A172 (cell line): ENCODE results near the gene MAP2K5. TPM values are rescaled to one million over a fixed set of nuclear protein-coding genes. Genes with fewer than 3 reads are reported as not detected.
"Not testable (repeated sequence)": the region's sequence is repeated elsewhere in the genome, so short reads cannot be mapped to it uniquely, and the experiment has no call there.

Experiments
- DNase-seq: peaks from one replicate; pipeline ENCODE4 v3.0.0-alpha.2; 2015; ENCODE audit warnings: low spot score
- total RNA-seq: library from RNA; depleted of rRNA; stranded (reverse); fragments of >200 nt; shearing (Covaris generic); gene quantifications from 2 replicates; pipeline ENCODE4 v1.2.3, GENCODE V29; 2014

The MAP2K5 gene
- total RNA-seq, 1 experiment from 2014 or later: 5.7 TPM

DNA sequence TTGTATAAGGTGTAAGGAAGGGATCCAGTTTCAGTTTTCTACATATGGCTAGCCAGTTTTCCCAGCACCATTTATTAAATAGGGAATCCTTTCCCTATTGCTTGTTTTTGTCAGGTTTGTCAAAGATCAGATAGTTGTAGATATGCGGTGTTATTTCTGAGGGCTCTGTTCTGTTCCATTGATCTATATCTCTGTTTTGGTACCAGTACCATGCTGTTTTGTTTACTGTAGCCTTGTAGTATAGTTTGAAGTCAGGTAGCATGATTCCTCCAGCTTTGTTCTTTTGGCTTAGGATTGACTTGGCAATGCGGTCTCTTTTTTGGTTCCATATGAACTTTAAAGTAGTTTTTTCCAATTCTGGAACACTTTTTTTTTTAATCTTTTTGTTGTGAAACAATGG lies 130.3 kb downstream of the MAP2K5 start:
- DNase-seq: not testable (repeated sequence)

GRCh38 chr15:67674983-67675382 lies 132.5 kb downstream of the MAP2K5 start:
- no peak for DNase-seq

DNA sequence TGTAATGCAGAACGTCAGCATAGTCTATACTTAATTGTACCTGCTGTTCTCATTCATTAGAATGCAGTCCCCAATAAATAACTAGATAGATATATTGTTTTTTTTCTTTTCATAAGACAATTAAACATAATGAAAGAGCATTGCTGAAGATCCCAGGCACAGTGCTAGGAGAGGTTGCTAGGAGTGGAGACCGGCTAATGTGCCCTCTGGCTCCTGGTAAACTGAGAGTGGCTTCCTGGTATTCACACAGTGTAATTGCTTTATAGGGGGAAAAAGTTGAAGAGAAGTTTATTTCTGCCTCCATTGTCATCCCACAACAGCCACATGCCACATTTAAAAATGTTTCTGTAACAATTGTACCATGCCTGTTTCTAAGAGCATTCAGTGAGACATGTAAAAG lies 135.6 kb downstream of the MAP2K5 start:
- no peak for DNase-seq

GRCh38 chr15:67678993-67679392 lies 136.5 kb downstream of the MAP2K5 start:
- DNase-seq: no peak

DNA sequence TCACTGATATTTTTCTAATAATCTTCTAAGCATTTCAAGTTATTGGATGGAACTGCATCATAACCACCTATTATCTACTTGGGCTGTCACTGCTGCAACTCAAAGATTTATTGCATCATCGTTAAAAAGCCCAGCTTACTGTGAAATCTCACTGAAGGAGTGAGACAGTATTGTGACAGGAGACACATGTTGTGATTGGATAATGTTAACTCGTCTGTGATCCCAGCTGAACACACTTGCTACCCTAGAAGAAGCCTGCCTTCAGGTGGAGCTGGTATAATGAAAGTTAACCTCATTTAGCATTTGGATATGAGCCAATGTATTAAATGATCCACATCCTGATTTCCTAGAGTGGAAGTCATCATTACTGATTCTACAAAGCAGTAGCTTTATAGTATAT lies 138.1 kb downstream of the MAP2K5 start:
- no peak for DNase-seq

DNA sequence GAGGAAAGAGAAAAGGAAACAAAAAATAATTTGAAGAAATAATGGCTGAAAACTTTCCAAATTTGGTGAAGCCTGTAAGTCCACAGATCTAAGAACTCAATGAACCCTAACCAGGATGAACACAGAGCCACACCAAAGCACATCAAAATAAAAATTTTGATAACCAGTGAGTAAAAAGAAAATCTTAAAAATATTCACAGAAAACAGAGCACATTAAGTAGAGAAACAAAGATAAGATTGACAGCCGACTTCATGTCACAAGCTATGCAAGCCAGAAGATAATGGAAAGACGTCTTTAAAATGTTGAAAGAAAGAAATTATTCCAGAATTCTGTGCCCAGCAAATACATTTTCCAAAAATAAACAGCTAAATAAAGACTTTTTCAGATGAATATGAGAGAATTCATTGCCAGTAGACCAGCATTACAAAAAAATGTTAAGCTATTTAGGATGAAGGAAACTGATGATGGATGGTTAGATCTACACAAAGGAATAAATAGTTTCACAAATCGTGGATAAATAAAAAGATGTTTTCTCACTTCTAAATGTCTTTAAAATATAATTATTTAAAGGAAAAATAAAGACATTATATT lies 142.6 kb downstream of the MAP2K5 start:
- peak; percentile 29 for DNase-seq

DNA sequence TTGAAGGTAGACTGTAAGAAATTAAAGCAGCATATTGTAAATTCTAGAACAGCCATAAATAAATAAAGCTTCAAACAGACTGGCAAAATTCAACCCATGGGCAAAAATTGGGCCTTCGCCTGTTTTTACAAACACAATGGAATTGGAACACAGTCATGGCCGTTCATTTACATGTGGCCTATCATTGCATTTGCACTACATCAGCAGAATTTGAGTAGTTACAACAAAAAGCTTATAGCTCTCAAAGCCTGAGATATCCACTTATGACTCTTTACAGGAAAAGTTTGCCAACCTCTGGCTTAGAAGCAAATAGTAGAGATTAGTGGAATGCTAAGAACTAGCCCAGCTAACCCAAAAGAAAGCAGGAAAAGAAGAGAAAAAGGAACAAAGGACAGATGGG lies 143.2 kb downstream of the MAP2K5 start:
- no peak for DNase-seq

DNA sequence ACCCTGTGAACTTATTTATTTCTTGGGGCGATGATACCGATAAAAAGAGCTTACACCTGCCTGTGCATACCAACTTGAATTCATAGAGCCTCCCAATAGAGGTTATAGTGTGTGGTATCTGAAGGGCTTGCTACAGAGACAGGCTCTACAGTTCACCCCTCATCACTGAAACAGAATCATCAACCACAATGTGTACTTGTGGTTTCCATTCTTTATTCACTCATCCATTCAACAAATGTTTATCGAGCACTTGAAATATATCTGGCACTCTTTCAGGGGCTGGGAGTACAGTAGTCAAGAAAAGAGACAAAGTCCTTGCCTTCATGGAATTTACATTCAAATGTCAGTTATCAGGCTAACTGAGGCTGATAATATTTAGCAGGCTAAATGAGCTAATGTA lies 148.4 kb downstream of the MAP2K5 start:
- DNase-seq: peak; percentile 45

DNA sequence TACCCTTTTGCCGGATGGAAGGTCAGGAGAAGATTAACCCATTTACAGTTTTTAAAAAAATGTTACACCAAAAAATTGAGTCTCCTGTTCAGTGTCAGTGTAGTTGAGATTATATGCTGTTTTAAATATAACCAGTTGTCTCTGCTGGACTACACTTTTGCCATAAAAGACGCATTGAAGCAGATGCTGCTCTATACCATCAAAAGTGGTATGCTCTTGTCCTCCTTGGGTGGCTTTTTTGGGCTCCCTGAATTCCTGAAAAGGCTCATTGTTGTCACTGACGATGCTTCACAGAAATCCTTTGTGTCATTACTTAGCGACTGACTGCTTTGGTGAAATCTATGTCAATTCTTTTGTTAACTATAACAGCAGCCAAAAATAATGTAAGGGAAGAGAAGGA lies 148.9 kb downstream of the MAP2K5 start:
- no peak for DNase-seq

DNA sequence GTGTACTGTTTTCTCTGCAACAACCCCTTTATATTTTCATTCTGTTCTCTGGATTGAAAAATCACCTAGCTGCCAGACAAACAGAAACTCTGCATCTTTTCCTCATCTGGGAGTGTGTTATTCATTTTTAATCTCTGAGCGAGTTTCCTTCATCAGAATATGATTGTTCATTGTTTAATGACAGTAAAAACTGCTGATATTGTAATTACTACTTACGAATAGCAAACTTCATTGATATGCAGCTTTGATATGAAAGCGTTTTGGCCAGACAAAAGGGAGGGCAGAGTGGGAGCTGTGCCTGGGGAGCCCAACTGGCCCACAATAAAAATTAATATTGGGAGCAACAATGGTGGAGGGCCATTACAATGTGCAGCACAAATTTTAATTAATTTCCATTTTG lies 150.1 kb downstream of the MAP2K5 start:
- no peak for DNase-seq

- no peak for DNase-seq
Measured at GRCh38 chr15:67696087-67696486, 153.6 kb downstream of the MAP2K5 start.

- peak; percentile 44 for DNase-seq
Measured at GRCh38 chr15:67700023-67700422, 157.5 kb downstream of the MAP2K5 start.

DNA sequence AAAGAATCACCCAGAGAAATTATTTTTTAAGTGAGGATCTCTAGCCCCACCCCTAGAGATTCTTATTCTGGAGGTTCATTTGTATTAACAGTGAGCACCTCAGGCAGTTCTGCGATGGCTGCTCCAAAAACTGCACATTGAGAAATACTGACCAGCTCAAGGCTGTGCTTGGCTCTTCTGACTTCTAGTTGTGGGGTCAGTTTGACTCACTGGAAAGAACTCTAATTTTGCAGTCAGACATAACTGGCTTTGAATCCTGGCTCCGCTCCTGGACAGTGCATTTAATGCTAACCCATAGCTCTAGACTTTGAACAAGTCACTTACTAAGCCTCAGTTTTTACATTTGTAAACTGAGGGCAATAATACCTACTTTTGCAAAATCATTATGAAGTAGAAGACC lies 159.2 kb downstream of the MAP2K5 start:
- DNase-seq: no peak

DNA sequence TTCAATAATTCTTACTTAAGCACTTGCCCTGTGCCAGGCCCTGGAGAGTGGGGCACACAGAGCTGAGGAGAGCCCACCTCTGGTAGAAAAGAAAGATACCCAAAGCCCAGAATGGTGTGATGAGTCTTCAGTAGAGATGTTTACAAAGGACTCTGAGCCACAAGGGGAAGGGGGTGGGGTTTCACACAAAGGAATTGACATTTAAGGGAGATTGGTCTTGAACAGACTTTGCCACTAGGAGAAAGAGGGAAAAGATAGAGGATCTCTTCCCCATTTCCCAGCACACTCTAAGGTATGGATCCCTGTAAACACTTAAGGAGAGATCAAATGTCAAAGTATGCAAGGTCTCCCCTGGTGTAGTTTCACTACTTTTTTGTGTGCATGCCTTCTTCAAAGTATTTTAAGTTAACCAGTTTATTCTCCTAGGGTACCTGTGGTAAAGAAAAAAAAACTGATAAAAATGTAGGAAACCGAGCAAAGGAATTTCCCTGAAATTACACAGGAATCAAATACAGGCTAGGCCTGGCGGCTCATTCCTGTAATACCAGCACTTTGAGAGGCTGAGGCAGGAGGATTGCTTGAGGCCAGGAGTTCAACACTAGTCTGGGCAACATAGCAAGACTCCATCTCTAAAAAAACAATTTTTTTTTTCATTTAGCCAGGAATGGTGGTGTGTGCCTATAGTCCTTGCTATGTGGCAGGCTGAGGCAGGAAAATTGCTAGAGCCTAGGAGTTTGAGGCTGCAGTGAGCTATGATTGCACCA lies 165.2 kb downstream of the MAP2K5 start:
- no peak for DNase-seq

- no peak for DNase-seq
Measured at GRCh38 chr15:67708500-67708899, 166.0 kb downstream of the MAP2K5 start.

GRCh38 chr15:67715170-67715569 lies 172.7 kb downstream of the MAP2K5 start:
- no peak for DNase-seq

DNA sequence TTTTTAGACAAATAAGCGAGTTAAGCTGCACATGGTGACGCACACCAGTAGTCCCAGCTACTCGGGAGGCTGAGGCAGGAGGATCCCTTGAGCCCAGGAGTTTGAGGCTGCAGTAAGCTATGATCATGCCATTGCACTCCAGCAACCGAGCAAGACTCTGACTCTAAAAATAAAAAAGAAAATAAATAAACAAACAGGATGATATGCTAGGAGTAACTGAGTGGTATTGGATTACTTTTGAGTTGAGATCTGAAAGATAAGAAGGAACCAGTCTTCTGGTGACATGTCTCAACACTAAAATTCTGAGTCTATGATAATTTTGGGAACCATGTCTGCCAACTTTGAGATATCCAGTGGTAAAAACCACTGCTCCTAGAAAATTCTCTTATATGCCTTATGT lies 173.7 kb downstream of the MAP2K5 start:
- no peak for DNase-seq

DNA sequence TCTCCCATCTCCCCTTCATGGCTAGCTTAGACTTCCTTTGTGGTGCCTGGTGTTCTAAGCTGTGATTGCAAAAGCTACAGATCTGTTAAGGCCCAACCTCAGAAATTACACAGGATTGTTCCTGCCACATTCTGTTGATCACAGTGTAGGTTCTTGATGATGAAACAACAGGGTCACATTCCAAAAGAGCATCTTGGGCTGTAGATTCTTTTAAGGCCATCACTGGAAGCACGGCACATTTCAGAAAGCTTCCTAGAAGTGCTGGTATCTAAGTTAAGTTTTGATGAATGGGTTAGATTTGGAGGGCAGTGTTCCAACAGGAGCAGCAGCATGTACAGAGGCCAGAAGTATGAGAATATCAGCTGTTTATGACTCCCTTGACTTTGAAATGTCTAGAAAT lies 175.3 kb downstream of the MAP2K5 start:
- DNase-seq: no peak

GRCh38 chr15:67719330-67719959 lies 176.9 kb downstream of the MAP2K5 start:
- no peak for DNase-seq

DNA sequence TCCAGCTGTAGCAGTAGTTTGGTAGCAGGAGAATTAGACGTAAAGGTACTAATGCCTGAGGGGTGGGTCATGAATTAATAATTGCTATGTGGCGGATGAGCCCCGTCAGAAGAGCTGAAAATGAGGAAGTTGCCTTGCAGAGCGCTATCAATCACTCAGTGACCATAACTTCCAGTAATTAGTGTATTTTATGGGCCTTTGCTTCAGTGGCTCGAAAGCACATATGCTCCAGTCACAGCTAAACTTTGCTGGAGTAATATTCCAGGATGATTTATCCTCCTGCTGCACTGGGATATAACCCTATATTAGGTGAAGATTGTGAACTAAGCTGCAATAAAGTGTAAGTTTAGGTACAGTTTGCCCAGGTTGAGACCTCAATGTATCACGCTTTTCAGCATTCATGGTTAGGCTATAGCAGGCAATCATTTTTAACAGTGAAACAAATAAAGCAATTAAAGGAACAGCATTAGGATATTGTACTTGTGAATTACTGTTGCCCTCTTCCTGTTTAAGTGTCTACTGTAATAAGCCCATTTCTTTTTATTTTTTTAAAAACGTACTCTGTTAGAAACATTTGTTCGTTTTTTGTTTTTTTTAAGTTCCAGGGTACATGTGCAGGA lies 178.2 kb downstream of the MAP2K5 start:
- DNase-seq: no peak

GRCh38 chr15:67722030-67722817 lies 179.7 kb downstream of the MAP2K5 start:
- no peak for DNase-seq
